AG09309 (cell line): ENCODE measurements around the gene TBC1D22A.
"Not testable (repeated sequence)": the region's sequence is repeated elsewhere in the genome, so short reads cannot be mapped to it uniquely, and the experiment has no call there.

Experiments
- DNase-seq: peaks from one replicate; pipeline ENCODE4 v3.0.0-alpha.2; 2010; ENCODE audit warnings: low read depth
- H3K4me3 ChIP-seq: 2 replicates; pipeline ENCODE4 v1.5.1; 2011; ENCODE audit warnings: mild to moderate bottlenecking, low read depth, low read length, moderate library complexity; ENCODE audit not compliant: control insufficient read depth
- TF ChIP-seq, protein P1 (sequence below): IDR thresholded peaks from 2 replicates; pipeline ENCODE4 v1.5.1; 2011; ENCODE audit warnings: mild to moderate bottlenecking, low read depth, low read length, inconsistent platforms; ENCODE audit not compliant: insufficient read depth, control insufficient read depth; ENCODE audit errors: missing control alignments

The TBC1D22A gene

DNA sequence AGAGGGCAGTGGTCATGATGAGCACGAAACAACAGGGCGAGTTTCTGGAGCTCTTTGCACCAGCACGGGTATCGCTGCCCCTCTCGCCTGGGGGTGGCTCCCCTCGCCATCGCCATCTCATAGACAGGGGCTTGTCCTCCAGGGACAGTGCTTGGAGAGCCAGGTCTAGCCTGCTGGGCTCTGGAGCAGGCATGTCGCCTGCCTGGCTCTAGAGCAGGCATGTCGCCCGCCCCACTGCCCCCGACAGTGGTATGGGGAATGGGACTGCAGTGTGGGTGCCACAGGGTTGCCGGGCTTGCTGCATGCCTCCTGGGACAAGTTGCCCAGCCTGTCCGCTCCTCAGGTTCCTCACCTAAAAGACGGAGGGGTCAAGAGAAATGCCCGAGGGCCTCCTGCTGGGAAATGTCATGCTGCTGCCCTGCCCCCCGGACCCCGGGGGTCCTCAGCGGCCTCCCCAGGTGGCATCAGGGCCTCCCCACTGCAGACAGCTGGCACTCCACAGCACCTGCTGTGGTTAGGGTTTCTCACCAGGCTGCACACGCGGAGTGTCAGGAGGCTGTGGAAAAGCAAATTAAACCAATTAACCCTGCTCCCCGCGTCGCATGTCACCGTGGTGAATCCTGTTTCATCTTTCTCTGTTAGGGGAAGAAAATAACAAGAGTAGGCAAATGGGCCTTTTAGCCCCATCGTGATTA lies 403.0 kb downstream of the TBC1D22A start:
- TF ChIP-seq, protein P1, sequence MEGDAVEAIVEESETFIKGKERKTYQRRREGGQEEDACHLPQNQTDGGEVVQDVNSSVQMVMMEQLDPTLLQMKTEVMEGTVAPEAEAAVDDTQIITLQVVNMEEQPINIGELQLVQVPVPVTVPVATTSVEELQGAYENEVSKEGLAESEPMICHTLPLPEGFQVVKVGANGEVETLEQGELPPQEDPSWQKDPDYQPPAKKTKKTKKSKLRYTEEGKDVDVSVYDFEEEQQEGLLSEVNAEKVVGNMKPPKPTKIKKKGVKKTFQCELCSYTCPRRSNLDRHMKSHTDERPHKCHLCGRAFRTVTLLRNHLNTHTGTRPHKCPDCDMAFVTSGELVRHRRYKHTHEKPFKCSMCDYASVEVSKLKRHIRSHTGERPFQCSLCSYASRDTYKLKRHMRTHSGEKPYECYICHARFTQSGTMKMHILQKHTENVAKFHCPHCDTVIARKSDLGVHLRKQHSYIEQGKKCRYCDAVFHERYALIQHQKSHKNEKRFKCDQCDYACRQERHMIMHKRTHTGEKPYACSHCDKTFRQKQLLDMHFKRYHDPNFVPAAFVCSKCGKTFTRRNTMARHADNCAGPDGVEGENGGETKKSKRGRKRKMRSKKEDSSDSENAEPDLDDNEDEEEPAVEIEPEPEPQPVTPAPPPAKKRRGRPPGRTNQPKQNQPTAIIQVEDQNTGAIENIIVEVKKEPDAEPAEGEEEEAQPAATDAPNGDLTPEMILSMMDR = no peak
- DNase-seq = no peak

GRCh38 chr22:47166033-47166404 lies 403.6 kb downstream of the TBC1D22A start:
- TF ChIP-seq, protein P1 = no peak
- H3K4me3 ChIP-seq = no peak overlapping the region
- DNase-seq = no peak

More for the DNA sequence above, 403.0 kb downstream of the TBC1D22A start:
- H3K4me3 ChIP-seq = no peak overlapping the region

DNA sequence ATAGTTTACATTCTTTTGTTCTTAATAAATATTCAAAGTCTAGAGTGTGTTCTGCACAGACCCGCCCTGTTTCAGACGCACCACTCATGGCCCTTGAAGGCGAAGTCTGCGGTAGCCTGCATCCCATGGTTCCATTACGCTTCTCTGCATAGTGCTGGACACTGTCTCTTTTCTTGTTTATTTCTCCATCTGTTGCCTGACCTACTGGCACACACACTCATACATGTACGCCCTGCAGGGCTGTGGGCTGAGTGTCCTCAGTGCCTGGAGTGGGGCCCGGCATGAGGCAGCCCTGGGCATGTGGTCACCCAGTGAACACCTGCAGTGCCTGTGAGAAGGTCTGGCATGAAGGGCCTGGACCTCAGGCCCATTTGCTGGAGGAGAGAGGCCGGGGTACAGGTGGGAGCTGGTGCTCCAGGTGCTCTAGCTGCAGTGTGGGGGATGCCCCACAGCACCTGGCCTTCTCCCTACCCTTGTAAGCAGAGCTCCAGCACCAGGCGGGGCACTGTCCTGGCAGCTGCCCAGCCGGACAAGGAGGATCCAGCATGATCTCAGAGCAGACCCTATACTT lies 404.1 kb downstream of the TBC1D22A start:
- no peak overlapping the region for H3K4me3 ChIP-seq
- TF ChIP-seq, protein P1 = no peak
- no peak for DNase-seq

- H3K4me3 ChIP-seq = no peak overlapping the region
These were observed 404.6 kb downstream of the TBC1D22A start for GRCh38 chr22:47167056-47167455.

GRCh38 chr22:47167921-47168320 lies 405.5 kb downstream of the TBC1D22A start:
- not testable (repeated sequence) for DNase-seq, H3K4me3 ChIP-seq

More at GRCh38 chr22:47167056-47167455, 404.6 kb downstream of the TBC1D22A start:
- TF ChIP-seq, protein P1 = no peak
- no peak for DNase-seq

GRCh38 chr22:47168441-47168840 lies 406.0 kb downstream of the TBC1D22A start:
- H3K4me3 ChIP-seq = no peak overlapping the region
- TF ChIP-seq, protein P1 = no peak
- DNase-seq = no peak
